ENCODE results near the gene NOM1.
A peak's percentile ranks its signal among the peaks of the same experiment; 100 is the strongest.

Gene NOM1

GRCh38 chr7:156998988-156999957 lies 49.8 kb downstream of the NOM1 start:
- DNase-seq (ENCODE audit: low read depth in 2 of 2) = no peak
- no peak overlapping the region for H3K4me3 ChIP-seq (replicated peaks in 1 of 2; ENCODE audit: low read depth in 2 of 2, low read length in 2 of 2)
- TF ChIP-seq, protein P1, sequence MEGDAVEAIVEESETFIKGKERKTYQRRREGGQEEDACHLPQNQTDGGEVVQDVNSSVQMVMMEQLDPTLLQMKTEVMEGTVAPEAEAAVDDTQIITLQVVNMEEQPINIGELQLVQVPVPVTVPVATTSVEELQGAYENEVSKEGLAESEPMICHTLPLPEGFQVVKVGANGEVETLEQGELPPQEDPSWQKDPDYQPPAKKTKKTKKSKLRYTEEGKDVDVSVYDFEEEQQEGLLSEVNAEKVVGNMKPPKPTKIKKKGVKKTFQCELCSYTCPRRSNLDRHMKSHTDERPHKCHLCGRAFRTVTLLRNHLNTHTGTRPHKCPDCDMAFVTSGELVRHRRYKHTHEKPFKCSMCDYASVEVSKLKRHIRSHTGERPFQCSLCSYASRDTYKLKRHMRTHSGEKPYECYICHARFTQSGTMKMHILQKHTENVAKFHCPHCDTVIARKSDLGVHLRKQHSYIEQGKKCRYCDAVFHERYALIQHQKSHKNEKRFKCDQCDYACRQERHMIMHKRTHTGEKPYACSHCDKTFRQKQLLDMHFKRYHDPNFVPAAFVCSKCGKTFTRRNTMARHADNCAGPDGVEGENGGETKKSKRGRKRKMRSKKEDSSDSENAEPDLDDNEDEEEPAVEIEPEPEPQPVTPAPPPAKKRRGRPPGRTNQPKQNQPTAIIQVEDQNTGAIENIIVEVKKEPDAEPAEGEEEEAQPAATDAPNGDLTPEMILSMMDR (IDR thresholded peaks at IDR 0.05; ENCODE audit: low read depth, low read length) = no peak

- DNase-seq (ENCODE audit: low read depth in 2 of 2) = no peak
- H3K4me3 ChIP-seq (replicated peaks in 1 of 2; ENCODE audit: low read depth in 2 of 2, low read length in 2 of 2) = peak overlapping the region; percentile 30 to 42
- TF ChIP-seq, protein P1 (IDR thresholded peaks at IDR 0.05; ENCODE audit: low read depth, low read length) = no peak
These were observed 50.6 kb downstream of the NOM1 start for GRCh38 chr7:156999958-157000726.

- H3K4me3 ChIP-seq (replicated peaks in 1 of 2; ENCODE audit: low read depth in 2 of 2, low read length in 2 of 2) = no peak overlapping the region
- TF ChIP-seq, protein P1 (IDR thresholded peaks at IDR 0.05; ENCODE audit: low read depth, low read length) = no peak
- no peak for DNase-seq (ENCODE audit: low read depth in 2 of 2)
These were observed 51.5 kb downstream of the NOM1 start for GRCh38 chr7:157000741-157001653.

DNA sequence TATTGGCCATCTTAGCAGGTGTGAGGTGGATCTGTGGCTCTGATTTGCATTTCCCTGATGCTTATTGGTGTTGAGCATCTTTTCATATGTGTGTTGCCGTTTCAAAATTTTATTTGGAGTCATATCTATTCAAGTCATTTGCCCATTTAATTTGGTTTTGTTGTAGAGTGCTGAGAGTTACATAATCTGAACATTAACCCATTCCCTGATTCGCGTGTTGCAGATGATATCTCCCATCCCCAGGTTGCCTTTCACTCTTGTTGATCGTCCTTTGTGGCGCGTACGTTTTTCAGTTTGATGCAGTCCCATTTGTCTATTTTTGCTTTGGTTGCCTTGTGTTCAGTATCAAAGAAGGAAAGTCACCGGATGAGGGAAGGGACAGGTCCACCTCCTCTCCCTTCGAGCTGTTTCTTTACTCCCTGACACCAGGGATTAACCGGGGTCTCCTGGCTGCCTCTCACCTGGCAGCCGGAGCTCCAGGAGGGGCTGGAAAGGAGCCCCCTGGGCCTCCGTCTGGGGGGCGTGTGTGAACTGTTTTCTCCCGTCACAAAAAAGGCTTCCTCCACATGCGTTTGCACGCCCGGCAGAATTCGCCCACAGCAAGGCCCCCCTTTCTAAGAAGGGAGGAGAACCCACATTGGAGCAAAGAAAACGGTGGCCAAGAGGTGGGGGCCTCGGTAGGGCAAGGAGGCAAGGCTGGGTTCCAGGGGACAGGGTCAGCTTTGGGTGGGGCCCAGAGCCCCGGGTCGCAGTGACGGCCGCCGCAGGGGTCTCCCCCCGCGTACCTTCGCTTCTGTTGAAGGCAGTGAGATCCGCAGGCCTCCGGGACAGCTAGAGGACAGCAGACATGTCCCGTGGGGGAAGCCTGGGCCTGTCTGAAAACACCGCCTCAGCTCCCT lies 52.7 kb downstream of the NOM1 start:
- no peak overlapping the region for H3K4me3 ChIP-seq (replicated peaks in 1 of 2; ENCODE audit: low read depth in 2 of 2, low read length in 2 of 2)
- TF ChIP-seq, protein P1 (IDR thresholded peaks at IDR 0.05; ENCODE audit: low read depth, low read length) = no peak
- DNase-seq (ENCODE audit: low read depth in 2 of 2) = no peak

DNA sequence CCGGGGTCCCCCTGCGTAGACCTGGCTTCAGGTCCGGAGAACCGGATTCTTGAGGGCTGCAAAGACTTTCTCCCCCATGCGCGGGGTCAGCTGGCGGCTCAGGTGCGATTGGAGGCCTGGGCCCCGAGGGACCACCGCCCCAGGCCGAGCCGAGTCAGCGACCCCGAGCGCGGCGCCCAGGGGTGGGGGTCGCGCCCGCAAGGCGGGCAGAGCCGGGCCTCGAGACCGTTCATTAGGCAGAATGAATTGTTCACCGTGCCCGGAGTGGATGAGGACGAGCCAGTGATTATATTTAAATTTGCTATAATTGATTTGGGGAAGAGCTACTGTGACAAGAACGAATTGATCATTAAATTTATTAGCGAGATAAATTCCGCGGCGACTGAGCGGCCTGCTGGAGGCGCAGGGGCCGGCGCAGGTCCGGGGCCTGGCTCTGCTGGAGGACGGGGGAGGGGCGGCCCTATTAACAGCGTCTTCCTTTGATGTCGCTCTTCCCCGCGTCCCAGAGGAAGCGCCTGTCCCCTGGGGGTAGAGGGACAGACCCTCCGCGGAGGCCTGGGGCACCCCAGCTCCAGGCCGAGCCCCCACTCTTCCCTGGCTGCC lies 53.4 kb downstream of the NOM1 start:
- H3K4me3 ChIP-seq (replicated peaks in 1 of 2; ENCODE audit: low read depth in 2 of 2, low read length in 2 of 2) = no peak overlapping the region

More for the DNA sequence above, 53.4 kb downstream of the NOM1 start:
- TF ChIP-seq, protein P1 (IDR thresholded peaks at IDR 0.05; ENCODE audit: low read depth, low read length) = no peak
- no peak for DNase-seq (ENCODE audit: low read depth in 2 of 2)
